KMS-11 (cell line): ENCODE results near the gene RBMS3.
"Not testable (repeated sequence)": the region's sequence is repeated elsewhere in the genome, so short reads cannot be mapped to it uniquely, and the experiment has no call there.

Experiments
- H2AFZ ChIP-seq: fragments of 200-600 bp; sonication (generic); 2 replicates; pipeline ENCODE4 v1.6.1; 2016; ENCODE audit warnings: antibody characterized with exemption, mixed run types, low read depth
- H3K27ac ChIP-seq: fragments of 200-600 bp; sonication (generic); 2 replicates; pipeline ENCODE4 v1.6.1; 2016; ENCODE audit warnings: mild to moderate bottlenecking, mixed run types
- H3K27me3 ChIP-seq: fragments of 200-600 bp; sonication (generic); 2 replicates; pipeline ENCODE4 v1.6.1; 2017; ENCODE audit warnings: mild to moderate bottlenecking, low read depth, mixed run types, moderate library complexity; ENCODE audit not compliant: insufficient read depth
- H3K36me3 ChIP-seq: fragments of 200-600 bp; sonication (generic); 2 replicates; pipeline ENCODE4 v1.6.1; 2017; ENCODE audit warnings: mild to moderate bottlenecking, mixed run types; ENCODE audit not compliant: insufficient read depth
- H3K4me1 ChIP-seq: fragments of 200-600 bp; sonication (generic); 2 replicates; pipeline ENCODE4 v1.6.1; 2016; ENCODE audit warnings: mild to moderate bottlenecking, low read depth, mixed run types; ENCODE audit not compliant: poor library complexity, severe bottlenecking
- H3K4me2 ChIP-seq: fragments of 200-600 bp; sonication (generic); 2 replicates; pipeline ENCODE4 v1.7.0; 2016; ENCODE audit warnings: mild to moderate bottlenecking, mixed run types
- H3K4me3 ChIP-seq: fragments of 200-600 bp; sonication (generic); IDR thresholded peaks from 2 replicates; pipeline ENCODE4 v1.6.1; 2017; ENCODE audit warnings: low read depth, low read length, mixed read lengths; ENCODE audit not compliant: insufficient read depth
- H3K79me2 ChIP-seq: fragments of 200-600 bp; sonication (generic); 2 replicates; pipeline ENCODE4 v1.6.1; 2016; ENCODE audit warnings: low read depth, mixed run types; ENCODE audit not compliant: insufficient read depth
- H3K9ac ChIP-seq: fragments of 200-600 bp; sonication (generic); 2 replicates; pipeline ENCODE4 v1.6.1; 2016; ENCODE audit warnings: mild to moderate bottlenecking, mixed run types
- H4K20me1 ChIP-seq: fragments of 200-600 bp; sonication (generic); 2 replicates; pipeline ENCODE4 v1.6.1; 2016; ENCODE audit warnings: mild to moderate bottlenecking, mixed run types; ENCODE audit not compliant: insufficient read depth
- CTCF ChIP-seq: fragments of 200-600 bp; sonication (generic); conservative IDR thresholded peaks from 2 replicates; pipeline ENCODE4 v1.6.1; 2017; ENCODE audit warnings: low read depth, mild to moderate bottlenecking, antibody characterized with exemption, low read length, moderate library complexity, mixed read lengths

Gene RBMS3

GRCh38 chr3:29655015-29655747, 374.3 kb downstream of the RBMS3 start:
- H3K27me3 ChIP-seq, result no peaks in the 10 kb centered on the region
- H3K4me2 ChIP-seq, result no peak overlapping the region
- no peaks in the 10 kb centered on the region for H3K79me2 ChIP-seq
- H3K4me3 ChIP-seq, result no peak overlapping the region
- no peaks in the 10 kb centered on the region for H3K4me1 ChIP-seq
- no peaks in the 10 kb centered on the region for H3K36me3 ChIP-seq
- H3K9ac ChIP-seq, result no peak overlapping the region
- no peak overlapping the region for H2AFZ ChIP-seq
- no peak overlapping the region for H3K27ac ChIP-seq
- no peaks in the 10 kb centered on the region for H4K20me1 ChIP-seq
- TF ChIP-seq CTCF, result no peak

GRCh38 chr3:29665688-29666087, 384.8 kb downstream of the RBMS3 start:
- no peaks in the 10 kb centered on the region for H3K27me3 ChIP-seq
- H3K36me3 ChIP-seq, result no peaks in the 10 kb centered on the region
- H3K4me2 ChIP-seq, result no peak overlapping the region
- no peak overlapping the region for H3K4me3 ChIP-seq
- H3K9ac ChIP-seq, result no peak overlapping the region
- H3K79me2 ChIP-seq, result no peaks in the 10 kb centered on the region
- TF ChIP-seq CTCF, result no peak
- H3K27ac ChIP-seq, result no peak overlapping the region
- H3K4me1 ChIP-seq, result no peaks in the 10 kb centered on the region
- no peak overlapping the region for H2AFZ ChIP-seq
- no peaks in the 10 kb centered on the region for H4K20me1 ChIP-seq

- H4K20me1 ChIP-seq, result no peaks in the 10 kb centered on the region
Measured at GRCh38 chr3:29668233-29668632, 387.4 kb downstream of the RBMS3 start.

GRCh38 chr3:29668728-29669127, 387.9 kb downstream of the RBMS3 start:
- Histone ChIP-seq H2AFZ (no peak overlapping the region), H3K27ac (no peak overlapping the region), H3K9ac (no peak overlapping the region), H3K36me3 (no peaks in the 10 kb centered on the region), H3K27me3 (no peaks in the 10 kb centered on the region), H3K4me1 (no peaks in the 10 kb centered on the region), H3K79me2 (no peaks in the 10 kb centered on the region), H4K20me1 (no peaks in the 10 kb centered on the region), H3K4me2 (no peak overlapping the region), H3K4me3 (no peak overlapping the region)
- TF ChIP-seq CTCF, result no peak

More at GRCh38 chr3:29668233-29668632, 387.4 kb downstream of the RBMS3 start:
- Histone ChIP-seq H3K4me3 (no peak overlapping the region), H3K4me2 (no peak overlapping the region), H3K27me3 (no peaks in the 10 kb centered on the region), H3K79me2 (no peaks in the 10 kb centered on the region), H3K4me1 (no peaks in the 10 kb centered on the region), H3K27ac (no peak overlapping the region), H2AFZ (no peak overlapping the region), H3K9ac (no peak overlapping the region), H3K36me3 (no peaks in the 10 kb centered on the region)
- TF ChIP-seq CTCF, result no peak

GRCh38 chr3:29670476-29670875, 389.6 kb downstream of the RBMS3 start:
- not testable (repeated sequence) for H3K36me3 ChIP-seq, H3K27ac ChIP-seq, H4K20me1 ChIP-seq, H3K9ac ChIP-seq, H3K4me1 ChIP-seq, H3K27me3 ChIP-seq, H2AFZ ChIP-seq, H3K79me2 ChIP-seq, H3K4me2 ChIP-seq, H3K4me3 ChIP-seq
